ENCODE results near the gene NCBP1. TPM values are rescaled to one million over a fixed set of nuclear protein-coding genes. Genes with fewer than 3 reads are reported as not detected.
A peak's percentile ranks its signal among the peaks of the same experiment; 100 is the strongest.
"Not testable (repeated sequence)": the region's sequence is repeated elsewhere in the genome, so short reads cannot be mapped to it uniquely, and the experiment has no call there.

NCBP1 gene
- total RNA-seq, 2 experiments from 2014 or later: 37.6 to 41.7 TPM

GRCh38 chr9:97696803-97697601 is 63.4 kb downstream of the NCBP1 start, which contains the start of gene XPA:
TSS of gene XPA (minus strand) at chr9:97697340. CDS start at chr9:97697292, 48 bp downstream.
- H3K4me3 Mint-ChIP-seq: peak within 1 kb of the TSS; percentile 92
- CTCF ChIA-PET: interaction anchor here (1.0 to 4.2 kb wide), 7 partner anchors 9 to 226 kb away, joined by 3 to 22 read pairs (median 3); partner anchors contain the start of gene TRMO
- no peak for TF ChIP-seq CTCF (IDR thresholded peaks at IDR 0.05)
- peak within 1 kb of the TSS; percentile 94 for H3K27ac Mint-ChIP-seq
- intact Hi-C loops (cut with micrococcal nuclease): no loop called here
- H3K36me3 Mint-ChIP-seq (ENCODE audit: low read depth): peaks cover 17% of the 10 kb centered on the region
- no peaks in the 10 kb centered on the region for H3K9me3 Mint-ChIP-seq
- H3K4me1 Mint-ChIP-seq (ENCODE audit: low read depth): peaks cover 46% of the 10 kb centered on the region
- peak; percentile 97 for DNase-seq
- peak; percentile 98 for ATAC-seq
- H3K27me3 Mint-ChIP-seq: peaks cover 4% of the 10 kb centered on the region
- POLR2A ChIA-PET: interaction anchor here (0.6 to 3.1 kb wide), 7 partner anchors 9 to 732 kb away, joined by 3 to 15 read pairs (median 3); partner anchors contain the start of genes NCBP1 and TSTD2

DNA sequence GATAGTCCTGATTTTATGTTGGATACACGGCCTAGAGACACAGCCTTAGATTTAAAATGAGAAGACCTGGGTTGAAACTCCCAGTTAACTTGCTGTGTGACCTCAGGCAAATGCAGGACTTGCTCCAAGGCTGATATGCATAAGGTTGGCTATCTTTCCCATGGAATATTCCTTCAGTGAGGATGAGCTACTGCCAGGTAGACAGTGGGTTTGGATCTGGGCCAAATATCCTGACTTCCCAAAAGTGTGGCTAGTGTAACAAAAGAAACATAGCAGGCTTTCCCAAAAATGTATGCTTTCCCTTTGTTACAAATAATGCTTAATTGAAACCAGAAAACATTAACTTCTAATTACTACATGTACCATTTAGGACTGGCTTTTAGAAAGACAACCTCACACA is 64.2 kb downstream of the NCBP1 start:
- Mint-ChIP-seq H3K4me3 (peak overlapping the region; percentile 92), H3K27me3 (peaks cover 4% of the 10 kb centered on the region), H3K27ac (peak overlapping the region; percentile 94), H3K9me3 (no peaks in the 10 kb centered on the region), H3K36me3 (ENCODE audit: low read depth) (peaks cover 15% of the 10 kb centered on the region), H3K4me1 (ENCODE audit: low read depth) (peaks cover 44% of the 10 kb centered on the region)
- CTCF ChIA-PET: interaction anchor here (1.3 to 4.2 kb wide), 4 partner anchors 66 to 225 kb away, joined by 3 to 22 read pairs (median 6); partner anchors contain the start of gene TRMO
- POLR2A ChIA-PET: interaction anchor here (0.9 to 3.1 kb wide), 5 partner anchors 8 to 156 kb away, joined by 3 to 15 read pairs (median 5); partner anchors contain the start of genes NCBP1 and TSTD2
- ATAC-seq: peak; percentile 1
- DNase-seq: no peak
- intact Hi-C loops (cut with micrococcal nuclease): no loop called here
- no peak for TF ChIP-seq CTCF (IDR thresholded peaks at IDR 0.05)

DNA sequence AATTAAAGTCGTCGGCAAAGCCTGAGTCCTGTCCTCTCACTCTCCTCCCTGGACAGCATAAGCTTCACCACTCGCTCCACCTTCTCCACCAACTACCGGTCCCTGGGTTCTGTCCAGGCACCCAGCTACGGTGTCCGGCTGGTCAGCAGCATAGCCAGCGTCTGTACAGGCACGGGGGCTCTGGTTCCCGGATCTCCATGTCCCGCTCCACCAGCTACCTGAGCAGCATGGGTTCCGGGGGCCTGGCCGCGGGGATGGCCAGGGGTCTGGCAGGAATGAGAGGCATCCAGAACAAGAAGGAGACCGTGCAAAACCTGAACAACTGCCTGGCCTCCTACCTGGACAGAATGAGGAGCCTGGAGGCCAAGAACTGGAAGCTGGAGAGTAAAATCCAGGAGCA is 65.2 kb downstream of the NCBP1 start:
- DNase-seq: no peak
- Mint-ChIP-seq H3K9me3 (no peaks in the 10 kb centered on the region), H3K36me3 (ENCODE audit: low read depth) (peaks cover 10% of the 10 kb centered on the region), H3K4me1 (ENCODE audit: low read depth) (peaks cover 43% of the 10 kb centered on the region), H3K4me3 (no peak overlapping the region), H3K27ac (no peak overlapping the region), H3K27me3 (peaks cover 4% of the 10 kb centered on the region)
- no peak for ATAC-seq
- POLR2A ChIA-PET: interaction anchor here (0.9 to 1.2 kb wide), 2 partner anchors 18 to 155 kb away, joined by 3 read pairs; no protein-coding TSS in a partner anchor
- intact Hi-C loops (cut with micrococcal nuclease): no loop called here
- CTCF ChIA-PET: interaction anchor here (4.2 kb wide), 1 partner anchor 203 kb away, joined by 22 read pairs; no protein-coding TSS in a partner anchor
- no peak for TF ChIP-seq CTCF (IDR thresholded peaks at IDR 0.05)

DNA sequence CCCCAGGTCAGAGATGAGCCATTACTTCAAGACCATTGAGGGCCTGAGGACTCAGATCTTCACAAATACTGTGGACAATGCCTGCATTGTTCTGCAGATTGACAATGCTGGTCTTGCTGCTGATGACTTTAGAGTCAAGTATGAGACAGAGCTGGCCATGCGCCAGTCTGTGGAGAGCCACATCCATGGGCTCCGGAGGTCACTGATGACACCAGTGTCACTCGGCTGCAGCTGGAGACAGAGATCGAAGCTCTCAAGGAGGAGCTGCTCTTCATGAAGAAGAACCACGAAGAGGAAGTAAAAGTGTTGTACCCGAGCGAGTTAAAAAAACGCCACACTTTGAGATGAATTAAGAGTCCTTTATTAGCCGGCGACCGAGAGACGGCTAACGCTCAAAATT is 65.7 kb downstream of the NCBP1 start:
- H3K36me3 Mint-ChIP-seq (ENCODE audit: low read depth); H3K27ac Mint-ChIP-seq; H3K9me3 Mint-ChIP-seq; H3K27me3 Mint-ChIP-seq; intact Hi-C loops (cut with micrococcal nuclease); H3K4me3 Mint-ChIP-seq; ATAC-seq: not testable (repeated sequence)
- ChIA-PET CTCF (interaction anchor here (4.2 kb wide), 1 partner anchor 202 kb away, joined by 22 read pairs; no protein-coding TSS in a partner anchor), POLR2A (interaction anchor here (1.2 kb wide), 1 partner anchor 18 kb away, joined by 3 read pairs; no protein-coding TSS in a partner anchor)
- DNase-seq: peak; percentile 27
- peaks cover 40% of the 10 kb centered on the region for H3K4me1 Mint-ChIP-seq (ENCODE audit: low read depth)

DNA sequence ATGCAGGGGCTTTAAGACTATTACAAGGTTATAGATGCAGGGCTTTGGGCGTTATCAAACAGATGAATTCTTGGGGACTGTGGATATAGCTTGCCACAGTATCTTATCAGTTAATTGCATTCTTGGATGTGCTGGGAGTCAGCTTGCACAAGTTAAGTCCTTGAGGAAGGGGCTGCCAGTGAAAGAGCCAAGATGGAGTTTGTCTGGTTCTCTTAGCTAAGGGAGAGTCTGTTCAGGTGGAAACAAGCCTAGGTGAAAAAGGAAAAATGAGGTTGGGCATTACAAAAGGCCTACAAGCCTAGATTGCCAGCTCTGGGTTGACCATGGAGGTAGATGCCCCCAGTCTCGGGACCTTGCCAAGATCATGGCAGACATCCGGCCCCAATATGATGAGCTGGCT is 66.2 kb downstream of the NCBP1 start:
- POLR2A ChIA-PET; ATAC-seq; H3K4me3 Mint-ChIP-seq; H3K27me3 Mint-ChIP-seq; intact Hi-C loops (cut with micrococcal nuclease); H3K9me3 Mint-ChIP-seq; H3K27ac Mint-ChIP-seq; DNase-seq; H3K36me3 Mint-ChIP-seq (ENCODE audit: low read depth): not testable (repeated sequence)
- H3K4me1 Mint-ChIP-seq (ENCODE audit: low read depth): peaks cover 35% of the 10 kb centered on the region
- CTCF ChIA-PET: interaction anchor here (0.8 to 4.2 kb wide), 2 partner anchors 191 to 202 kb away, joined by 3 to 22 read pairs; no protein-coding TSS in a partner anchor
